ENCODE measurements around the gene AP2A1.

- TF ChIP-seq, protein P1, sequence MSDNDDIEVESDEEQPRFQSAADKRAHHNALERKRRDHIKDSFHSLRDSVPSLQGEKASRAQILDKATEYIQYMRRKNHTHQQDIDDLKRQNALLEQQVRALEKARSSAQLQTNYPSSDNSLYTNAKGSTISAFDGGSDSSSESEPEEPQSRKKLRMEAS (IDR thresholded peaks at IDR 0.05; ENCODE audit: low read depth, low read length) = no peak
- TF ChIP-seq, protein P2, sequence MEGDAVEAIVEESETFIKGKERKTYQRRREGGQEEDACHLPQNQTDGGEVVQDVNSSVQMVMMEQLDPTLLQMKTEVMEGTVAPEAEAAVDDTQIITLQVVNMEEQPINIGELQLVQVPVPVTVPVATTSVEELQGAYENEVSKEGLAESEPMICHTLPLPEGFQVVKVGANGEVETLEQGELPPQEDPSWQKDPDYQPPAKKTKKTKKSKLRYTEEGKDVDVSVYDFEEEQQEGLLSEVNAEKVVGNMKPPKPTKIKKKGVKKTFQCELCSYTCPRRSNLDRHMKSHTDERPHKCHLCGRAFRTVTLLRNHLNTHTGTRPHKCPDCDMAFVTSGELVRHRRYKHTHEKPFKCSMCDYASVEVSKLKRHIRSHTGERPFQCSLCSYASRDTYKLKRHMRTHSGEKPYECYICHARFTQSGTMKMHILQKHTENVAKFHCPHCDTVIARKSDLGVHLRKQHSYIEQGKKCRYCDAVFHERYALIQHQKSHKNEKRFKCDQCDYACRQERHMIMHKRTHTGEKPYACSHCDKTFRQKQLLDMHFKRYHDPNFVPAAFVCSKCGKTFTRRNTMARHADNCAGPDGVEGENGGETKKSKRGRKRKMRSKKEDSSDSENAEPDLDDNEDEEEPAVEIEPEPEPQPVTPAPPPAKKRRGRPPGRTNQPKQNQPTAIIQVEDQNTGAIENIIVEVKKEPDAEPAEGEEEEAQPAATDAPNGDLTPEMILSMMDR (IDR thresholded peaks at IDR 0.05; ENCODE audit: low read depth, low read length) = no peak
- no peak for TF ChIP-seq POLR2A (IDR thresholded peaks at IDR 0.05; ENCODE audit: extremely low read depth, insufficient read length)
Measured at GRCh38 chr19:49776371-49776764, 9.6 kb downstream of the AP2A1 start.

Measured in NB4 (cell line).